MM.1S (cell line): ENCODE results near the gene ADAMTS2.

Experiments
- EZH2 ChIP-seq: fragments of 300-600 bp; sonication (generic); optimal IDR thresholded peaks from 2 replicates; pipeline ENCODE3; 2017; ENCODE audit warnings: low read depth, mild to moderate bottlenecking, antibody characterized with exemption, low read length, mixed read lengths
- TF ChIP-seq, protein P1 (sequence below): fragments of 300-600 bp; sonication (generic); IDR thresholded peaks from 2 replicates; pipeline ENCODE4 v1.5.1; 2016; ENCODE audit warnings: antibody characterized with exemption, low read length, mixed read lengths

GRCh38 chr5:179287631-179288030 is 57.6 kb downstream of the ADAMTS2 start:
- TF ChIP-seq, protein P1, sequence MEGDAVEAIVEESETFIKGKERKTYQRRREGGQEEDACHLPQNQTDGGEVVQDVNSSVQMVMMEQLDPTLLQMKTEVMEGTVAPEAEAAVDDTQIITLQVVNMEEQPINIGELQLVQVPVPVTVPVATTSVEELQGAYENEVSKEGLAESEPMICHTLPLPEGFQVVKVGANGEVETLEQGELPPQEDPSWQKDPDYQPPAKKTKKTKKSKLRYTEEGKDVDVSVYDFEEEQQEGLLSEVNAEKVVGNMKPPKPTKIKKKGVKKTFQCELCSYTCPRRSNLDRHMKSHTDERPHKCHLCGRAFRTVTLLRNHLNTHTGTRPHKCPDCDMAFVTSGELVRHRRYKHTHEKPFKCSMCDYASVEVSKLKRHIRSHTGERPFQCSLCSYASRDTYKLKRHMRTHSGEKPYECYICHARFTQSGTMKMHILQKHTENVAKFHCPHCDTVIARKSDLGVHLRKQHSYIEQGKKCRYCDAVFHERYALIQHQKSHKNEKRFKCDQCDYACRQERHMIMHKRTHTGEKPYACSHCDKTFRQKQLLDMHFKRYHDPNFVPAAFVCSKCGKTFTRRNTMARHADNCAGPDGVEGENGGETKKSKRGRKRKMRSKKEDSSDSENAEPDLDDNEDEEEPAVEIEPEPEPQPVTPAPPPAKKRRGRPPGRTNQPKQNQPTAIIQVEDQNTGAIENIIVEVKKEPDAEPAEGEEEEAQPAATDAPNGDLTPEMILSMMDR = no peak
- TF ChIP-seq EZH2 = no peak
